ENCODE data around the gene WDR90.
"Not testable (repeated sequence)": the region's sequence is repeated elsewhere in the genome, so short reads cannot be mapped to it uniquely, and the experiment has no call there.

WDR90 gene

DNA sequence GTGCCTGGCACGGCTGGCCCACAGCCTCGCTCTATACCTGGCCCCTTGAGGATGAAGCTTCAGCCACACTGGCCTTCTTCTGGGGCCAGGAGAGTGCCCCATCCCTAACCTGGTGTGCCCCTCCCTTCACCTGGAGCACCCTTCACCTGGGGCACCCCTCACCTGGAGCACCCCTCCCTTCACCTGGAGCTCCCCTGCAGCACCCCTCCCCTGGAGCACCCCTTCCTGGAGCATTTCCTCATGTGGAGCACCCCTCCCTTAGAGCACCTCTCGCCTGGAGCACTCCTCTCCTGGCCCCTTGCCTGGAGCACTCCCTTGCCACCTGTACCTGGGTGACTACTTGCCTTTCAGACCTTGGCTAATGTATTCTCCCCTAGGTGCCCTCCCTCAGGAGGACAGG lies 58.9 kb downstream of the WDR90 start:
- no peak for DNase-seq (ENCODE audit: low read depth)

DNA sequence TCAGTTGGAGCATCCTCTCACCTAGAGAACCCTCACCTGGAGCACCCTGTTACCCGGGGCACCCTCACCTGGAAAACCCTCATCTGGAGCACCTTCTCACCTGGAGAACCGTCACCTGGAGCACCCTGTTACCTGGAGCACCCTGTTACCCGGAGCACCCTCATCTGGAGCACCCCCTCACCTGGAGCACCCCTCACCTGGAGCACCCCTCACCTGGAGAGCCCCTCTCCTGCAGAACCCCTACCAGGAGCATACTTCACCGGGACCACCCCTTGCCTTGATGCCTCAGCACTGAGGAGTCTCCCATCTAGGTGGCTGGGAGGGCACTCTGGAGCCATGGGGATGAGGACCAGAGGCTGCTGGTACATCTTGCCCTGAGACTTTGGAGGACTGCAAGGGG lies 59.8 kb downstream of the WDR90 start:
- no peak for DNase-seq (ENCODE audit: low read depth)

DNA sequence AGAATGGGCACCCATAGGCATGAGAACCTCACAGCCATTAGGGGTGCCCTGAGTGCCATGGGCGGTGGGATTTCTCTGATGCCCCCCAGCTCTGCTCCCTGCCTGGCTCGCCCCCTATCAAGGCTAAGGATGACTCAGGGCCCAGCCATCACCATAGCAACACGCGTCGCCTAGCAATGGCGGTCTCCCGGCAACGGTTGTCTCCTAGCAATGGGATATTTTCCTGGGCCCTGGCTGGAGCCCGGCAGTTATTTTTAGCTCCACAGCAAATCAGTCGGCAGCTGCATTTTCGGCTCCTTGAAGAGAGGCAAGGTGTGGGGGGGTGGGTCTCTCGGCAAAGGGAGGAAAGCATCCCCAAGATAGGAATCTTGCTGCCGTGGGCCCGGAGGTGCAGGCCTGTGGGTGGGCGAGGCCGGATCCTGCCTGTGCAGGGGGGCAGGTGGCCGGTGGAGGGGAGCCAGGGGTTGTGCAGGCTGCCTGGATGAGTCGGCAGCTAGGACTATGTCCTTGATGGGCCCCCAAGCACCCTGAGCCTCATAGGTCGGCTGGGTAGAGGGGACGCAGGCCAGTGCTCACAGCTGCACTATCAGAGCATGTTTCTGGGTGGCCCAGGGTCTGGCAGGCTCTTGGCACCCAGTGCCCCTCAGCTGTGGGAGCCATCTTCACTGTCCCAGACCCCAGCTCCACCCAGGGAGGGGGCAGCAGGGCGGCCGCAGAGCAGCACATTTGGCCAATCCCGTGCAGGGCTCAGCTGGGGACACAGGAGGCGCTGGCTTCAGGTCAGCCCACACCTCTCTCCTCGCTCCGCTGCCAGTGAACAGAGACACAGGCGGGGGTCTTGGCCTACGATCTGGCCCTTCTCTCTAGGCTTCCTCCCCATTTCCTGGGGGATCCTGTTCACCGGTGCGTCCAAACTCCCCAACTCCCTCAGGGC lies 60.7 kb downstream of the WDR90 start:
- no peak for DNase-seq (ENCODE audit: low read depth)

DNA sequence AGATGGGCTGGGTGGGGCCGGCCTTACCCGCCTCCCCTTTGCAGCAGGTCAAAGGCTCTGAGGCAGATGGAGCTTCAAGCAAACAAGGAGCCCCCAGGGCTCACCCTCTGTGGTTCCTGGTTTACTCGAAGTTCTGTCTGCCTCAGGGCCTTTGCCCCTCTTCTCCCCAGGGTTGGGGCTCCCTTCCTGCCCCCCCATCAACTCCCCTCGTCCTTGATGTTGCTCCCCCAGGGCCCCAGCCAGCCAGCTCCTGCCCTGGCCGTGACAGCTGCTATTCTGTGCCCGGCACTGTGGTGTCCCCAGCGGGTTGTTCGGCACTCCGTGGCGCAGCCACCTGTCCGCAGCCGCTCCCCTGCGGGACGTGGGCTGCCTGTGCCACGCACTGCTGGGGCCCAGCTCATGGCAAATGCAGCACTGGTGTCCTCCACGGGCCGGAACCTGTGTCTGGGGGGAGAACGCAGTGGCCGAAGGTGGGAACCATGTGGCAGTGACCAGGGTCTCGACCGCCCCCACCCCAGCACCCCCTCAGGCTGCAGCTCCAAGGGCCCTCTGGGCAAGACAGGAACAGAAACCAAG lies 61.4 kb downstream of the WDR90 start:
- DNase-seq (ENCODE audit: low read depth), result no peak

DNA sequence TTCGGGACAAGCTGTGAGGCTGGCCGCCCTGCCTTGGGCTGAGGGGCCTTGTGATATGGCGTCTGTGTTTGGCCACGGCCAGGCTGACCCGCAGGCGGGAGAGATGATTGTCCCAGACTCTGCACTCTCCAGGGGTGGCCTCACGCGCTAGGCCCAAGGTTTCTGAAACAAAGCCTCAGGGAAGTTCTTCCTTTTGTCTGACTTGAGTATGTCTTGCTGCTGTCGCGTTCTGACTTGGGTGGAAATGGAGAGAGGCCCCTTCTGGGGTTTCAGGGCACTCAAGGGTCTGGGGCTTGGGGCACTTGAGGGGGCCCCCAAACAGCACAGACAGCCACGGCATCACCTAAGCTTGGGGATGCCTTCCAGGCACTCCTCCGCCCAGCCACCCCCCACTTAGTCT lies 61.9 kb downstream of the WDR90 start:
- no peak for DNase-seq (ENCODE audit: low read depth)

DNA sequence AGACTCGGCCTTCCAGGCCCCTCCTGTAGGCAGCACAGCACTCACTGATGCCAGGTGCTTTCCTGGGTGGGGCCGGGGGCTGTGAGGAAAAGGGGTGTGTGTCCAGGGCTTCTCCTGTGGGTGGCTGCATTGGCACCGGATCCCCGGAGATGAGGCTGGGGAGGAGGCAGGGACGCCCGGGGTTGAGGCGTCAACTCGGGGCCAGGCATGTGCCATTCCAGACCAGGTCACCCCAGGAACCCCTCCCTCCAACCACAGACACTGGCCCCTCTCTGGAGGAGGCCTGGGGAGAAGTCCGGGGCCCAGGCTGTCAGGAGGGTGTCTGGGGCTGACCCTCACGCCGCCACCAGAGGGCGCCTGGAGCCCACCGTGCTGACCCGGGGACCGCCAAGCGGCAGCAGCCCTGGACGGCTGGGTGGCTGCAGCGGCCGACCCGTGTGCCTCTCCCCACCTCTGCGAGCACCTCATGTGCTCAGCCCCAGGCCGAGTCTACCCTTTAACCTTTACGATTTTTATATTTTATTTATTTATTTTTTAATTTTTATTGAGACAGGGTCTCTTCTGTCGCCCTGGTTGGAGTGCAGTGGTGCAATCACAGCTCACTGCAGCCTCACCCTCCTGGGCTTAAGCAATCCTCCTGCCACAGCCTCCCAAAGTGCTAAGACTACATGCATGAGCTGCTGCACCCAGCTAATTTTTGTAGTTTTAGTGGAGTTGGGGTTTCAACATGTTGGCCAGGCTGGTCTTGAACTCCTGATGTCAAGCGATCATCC lies 62.6 kb downstream of the WDR90 start:
- peak; percentile 69 for DNase-seq (ENCODE audit: low read depth)

DNA sequence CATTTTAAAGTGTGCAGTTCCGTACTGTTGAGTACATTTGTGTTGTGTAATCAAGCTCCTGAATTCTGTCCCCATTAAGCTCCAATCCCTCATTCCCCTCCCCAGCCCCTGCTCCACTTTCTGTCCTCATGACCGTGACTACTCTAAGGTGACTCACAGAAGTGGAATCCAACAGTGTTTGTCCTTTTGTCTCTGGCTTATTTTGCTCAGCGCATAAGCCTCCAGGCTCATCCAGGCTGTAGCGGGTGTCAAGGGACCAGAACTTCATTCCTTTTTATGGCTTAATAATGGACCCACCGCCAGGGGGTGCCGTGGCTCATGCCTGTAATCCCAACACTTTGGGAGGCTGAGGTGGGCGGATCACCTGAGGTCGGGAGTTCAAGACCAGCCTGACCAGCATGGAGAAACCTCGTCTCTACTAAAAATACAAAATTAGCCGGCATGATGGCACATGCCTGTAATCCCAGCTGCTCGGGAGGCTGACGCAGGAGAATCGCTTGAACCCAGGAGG lies 63.6 kb downstream of the WDR90 start:
- DNase-seq (ENCODE audit: low read depth), result not testable (repeated sequence)

DNA sequence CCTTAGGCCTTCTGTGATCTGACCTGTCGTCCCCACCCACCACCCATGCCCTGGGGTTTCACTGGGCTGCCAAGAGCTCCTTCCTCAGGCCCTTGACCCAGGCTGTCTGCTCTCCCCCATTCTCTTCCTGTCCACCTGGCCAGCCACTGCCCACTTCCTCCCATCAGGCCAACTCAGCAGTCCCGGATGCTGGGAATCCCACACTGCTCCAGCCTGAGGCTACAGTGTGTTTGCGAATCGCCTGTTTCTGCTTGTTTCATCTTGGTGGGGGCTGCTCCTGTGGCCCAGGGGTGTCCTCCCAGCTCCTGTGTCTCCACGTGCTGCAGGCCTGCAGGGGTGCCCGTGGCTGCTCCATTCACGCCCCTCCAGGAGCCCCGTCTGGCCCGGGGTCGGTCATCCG lies 64.9 kb downstream of the WDR90 start:
- DNase-seq (ENCODE audit: low read depth), result no peak

DNA sequence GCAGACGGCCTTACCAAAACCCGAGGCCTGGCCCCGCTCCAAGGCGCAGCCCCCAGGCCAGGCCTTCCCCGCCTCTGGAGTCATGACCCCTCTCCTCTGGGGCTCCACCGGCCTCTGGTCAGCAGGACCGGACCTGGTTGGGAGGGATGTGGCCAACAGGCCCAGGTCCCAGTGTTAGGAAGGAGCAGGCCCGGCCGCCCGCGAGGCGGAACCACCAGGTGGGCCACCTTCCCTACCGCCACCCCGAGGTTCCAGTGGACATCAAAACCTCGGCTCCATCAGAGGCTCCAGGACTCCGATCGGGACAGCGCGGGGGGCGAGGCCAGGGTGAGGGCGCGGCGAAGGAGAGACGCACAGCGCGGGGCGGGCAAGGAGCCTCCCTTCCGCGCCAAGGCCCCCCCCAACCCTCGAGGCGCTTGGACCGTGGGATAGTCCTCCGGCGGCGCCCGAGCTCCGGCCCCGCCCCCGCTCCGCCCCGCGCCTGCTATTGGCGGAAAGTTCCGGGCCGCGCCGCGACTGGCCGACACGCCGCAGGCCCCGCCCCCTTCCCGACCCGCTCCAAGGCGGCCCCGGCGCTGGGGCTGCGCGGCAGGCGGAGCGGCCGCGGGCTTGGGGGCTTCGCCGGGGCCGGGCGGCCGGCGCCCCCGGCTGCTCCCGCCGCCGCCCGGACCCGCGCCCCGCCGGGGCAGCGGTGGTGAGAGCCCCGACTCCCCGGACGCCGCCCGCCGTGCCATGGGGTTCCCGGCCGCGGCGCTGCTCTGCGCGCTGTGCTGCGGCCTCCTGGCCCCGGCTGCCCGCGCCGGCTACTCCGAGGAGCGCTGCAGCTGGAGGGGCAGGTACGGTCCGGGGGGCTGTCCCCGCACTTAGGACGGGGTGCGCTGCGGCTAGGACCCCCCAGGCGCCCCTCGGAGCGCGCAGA lies 65.7 kb downstream of the WDR90 start, which contains the start of gene METRN:
METRN (plus strand) TSS at position 561 of the 919 bp plus-strand sequence; CDS start at position 733, 172 bp downstream.
- peak; percentile 83 for DNase-seq (ENCODE audit: low read depth)

DNA sequence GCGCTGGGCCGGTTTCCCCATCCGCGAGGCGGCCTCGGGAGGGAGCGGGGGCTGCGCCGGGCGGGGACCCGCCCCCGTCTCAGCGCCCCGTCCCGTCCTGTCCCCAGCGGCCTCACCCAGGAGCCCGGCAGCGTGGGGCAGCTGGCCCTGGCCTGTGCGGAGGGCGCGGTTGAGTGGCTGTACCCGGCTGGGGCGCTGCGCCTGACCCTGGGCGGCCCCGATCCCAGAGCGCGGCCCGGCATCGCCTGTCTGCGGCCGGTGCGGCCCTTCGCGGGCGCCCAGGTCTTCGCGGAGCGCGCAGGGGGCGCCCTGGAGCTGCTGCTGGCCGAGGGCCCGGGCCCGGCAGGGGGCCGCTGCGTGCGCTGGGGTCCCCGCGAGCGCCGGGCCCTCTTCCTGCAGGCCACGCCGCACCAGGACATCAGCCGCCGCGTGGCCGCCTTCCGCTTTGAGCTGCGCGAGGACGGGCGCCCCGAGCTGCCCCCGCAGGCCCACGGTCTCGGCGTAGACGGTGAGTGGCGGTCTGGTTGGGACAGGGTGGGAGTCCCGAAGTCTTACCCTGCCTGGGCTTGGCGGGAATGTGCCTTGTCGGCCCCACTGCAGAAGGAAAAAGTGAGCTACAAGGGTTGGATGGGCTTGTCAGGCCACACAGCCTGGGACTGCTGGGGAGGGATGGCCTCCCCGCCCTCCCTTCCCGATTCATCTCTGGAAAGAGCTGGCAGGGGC lies 66.5 kb downstream of the WDR90 start:
- no peak for DNase-seq (ENCODE audit: low read depth)

DNA sequence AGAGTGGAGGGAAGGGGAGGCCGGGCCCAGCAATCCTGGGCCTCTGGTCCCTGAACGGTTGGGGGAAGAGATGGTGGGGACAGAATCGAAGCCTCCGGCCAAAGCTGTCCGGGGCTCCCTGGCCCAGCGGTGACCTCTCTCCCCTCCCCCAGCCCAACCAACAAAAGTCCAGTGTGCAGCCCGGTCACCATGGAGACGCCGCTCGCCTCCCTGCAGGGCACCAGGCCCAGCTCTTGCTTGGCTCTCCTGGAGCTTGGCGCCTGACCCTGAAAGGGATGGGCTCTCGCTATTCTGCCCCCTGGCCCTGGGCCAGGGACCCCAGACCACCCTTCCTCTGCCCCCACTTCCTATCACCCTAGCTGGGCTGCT lies 67.0 kb downstream of the WDR90 start:
- no peak for DNase-seq (ENCODE audit: low read depth)

DNA sequence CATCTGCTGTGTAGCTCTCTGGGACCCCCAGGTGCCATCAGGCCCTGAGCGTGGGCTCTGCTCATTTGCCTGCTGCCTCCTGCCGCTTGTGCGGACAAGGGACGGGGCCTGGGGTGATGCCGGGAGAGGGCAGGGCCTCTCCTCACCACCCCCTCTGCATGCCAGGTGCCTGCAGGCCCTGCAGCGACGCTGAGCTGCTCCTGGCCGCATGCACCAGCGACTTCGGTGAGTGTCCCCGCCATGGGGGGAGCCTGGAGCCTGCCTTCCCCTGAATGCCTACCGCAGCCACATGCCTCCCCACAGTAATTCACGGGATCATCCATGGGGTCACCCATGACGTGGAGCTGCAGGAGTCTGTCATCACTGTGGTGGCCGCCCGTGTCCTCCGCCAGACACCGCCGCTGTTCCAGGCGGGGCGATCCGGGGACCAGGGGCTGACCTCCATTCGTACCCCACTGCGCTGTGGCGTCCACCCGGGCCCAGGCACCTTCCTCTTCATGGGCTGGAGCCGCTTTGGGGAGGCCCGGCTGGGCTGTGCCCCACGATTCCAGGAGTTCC lies 67.7 kb downstream of the WDR90 start:
- DNase-seq (ENCODE audit: low read depth), result no peak

All from stimulated activated CD8-positive, alpha-beta memory T cell treated with anti-CD3 and anti-CD28 coated beads, Interleukin-12 subunit alpha, Interleukin-12 subunit beta, amount 100 ng/mL, for 4 hours (primary cell).